Neural progenitor cell (in vitro differentiated cells): ENCODE results near the gene MAP4K1.

Experiments
- EZH2 ChIP-seq: fragments of 200-600 bp; sonication (generic); IDR thresholded peaks from 2 replicates; pipeline ENCODE4 v1.6.1; 2017; ENCODE audit warnings: antibody characterized with exemption, mild to moderate bottlenecking, moderate library complexity
- TF ChIP-seq, protein P1 (sequence below): fragments of 200-600 bp; sonication (generic); IDR thresholded peaks from 2 replicates; pipeline ENCODE4 v1.5.1; 2017; ENCODE audit warnings: antibody characterized with exemption, mild to moderate bottlenecking

DNA sequence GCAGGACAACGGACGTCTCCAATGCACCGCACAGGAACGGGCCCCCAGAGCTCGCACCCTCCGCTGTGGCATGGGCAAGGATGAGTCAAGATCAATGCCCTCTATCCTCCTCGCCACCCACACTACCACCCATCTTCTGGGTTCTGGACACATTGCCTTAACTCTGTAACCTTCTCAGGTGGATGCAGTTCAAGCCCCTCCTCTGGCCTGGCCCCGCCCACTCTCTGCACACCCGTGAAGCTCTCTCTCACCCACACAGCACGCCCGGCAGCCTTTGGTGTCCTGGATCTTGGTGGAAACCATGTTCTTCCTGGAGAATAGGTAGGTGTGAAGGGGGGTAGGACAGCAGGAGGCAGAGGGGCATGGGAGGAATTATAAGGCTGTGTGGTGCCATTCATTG lies 20.7 kb downstream of the MAP4K1 start:
- TF ChIP-seq, protein P1, sequence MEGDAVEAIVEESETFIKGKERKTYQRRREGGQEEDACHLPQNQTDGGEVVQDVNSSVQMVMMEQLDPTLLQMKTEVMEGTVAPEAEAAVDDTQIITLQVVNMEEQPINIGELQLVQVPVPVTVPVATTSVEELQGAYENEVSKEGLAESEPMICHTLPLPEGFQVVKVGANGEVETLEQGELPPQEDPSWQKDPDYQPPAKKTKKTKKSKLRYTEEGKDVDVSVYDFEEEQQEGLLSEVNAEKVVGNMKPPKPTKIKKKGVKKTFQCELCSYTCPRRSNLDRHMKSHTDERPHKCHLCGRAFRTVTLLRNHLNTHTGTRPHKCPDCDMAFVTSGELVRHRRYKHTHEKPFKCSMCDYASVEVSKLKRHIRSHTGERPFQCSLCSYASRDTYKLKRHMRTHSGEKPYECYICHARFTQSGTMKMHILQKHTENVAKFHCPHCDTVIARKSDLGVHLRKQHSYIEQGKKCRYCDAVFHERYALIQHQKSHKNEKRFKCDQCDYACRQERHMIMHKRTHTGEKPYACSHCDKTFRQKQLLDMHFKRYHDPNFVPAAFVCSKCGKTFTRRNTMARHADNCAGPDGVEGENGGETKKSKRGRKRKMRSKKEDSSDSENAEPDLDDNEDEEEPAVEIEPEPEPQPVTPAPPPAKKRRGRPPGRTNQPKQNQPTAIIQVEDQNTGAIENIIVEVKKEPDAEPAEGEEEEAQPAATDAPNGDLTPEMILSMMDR = no peak
- no peak for TF ChIP-seq EZH2
